Thymus (tissue), 11 donors: ENCODE results near the gene CC2D1A. TPM values are rescaled to one million over a fixed set of nuclear protein-coding genes. Genes with fewer than 3 reads are reported as not detected.

Experiments used
- DNase-seq, 9 donors: peaks; one replicate each; pipeline ENCODE4 v3.0.0-alpha.2; 2013; ENCODE audit warnings: low spot score in 9 of 9, low read depth in 6 of 9, missing footprints in 1 of 9
- H3K27ac ChIP-seq, 2 donors: one replicate each; pipeline ENCODE4 v1.5.1; 2013; ENCODE audit warnings: control low read depth in 1 of 2, low read depth in 1 of 2, low read length in 1 of 2, mild to moderate bottlenecking in 1 of 2, moderate library complexity in 1 of 2
- H3K27me3 ChIP-seq, 2 donors: one replicate each; pipeline ENCODE4 v1.5.1; 2013; ENCODE audit warnings: low read length in 1 of 2; ENCODE audit not compliant: control insufficient read depth in 2 of 2, insufficient read depth in 1 of 2
- H3K36me3 ChIP-seq, 2 donors: one replicate each; pipeline ENCODE4 v1.5.1; 2013; ENCODE audit warnings: low read length in 1 of 2, mild to moderate bottlenecking in 1 of 2, moderate library complexity in 1 of 2; ENCODE audit not compliant: control insufficient read depth in 2 of 2, insufficient read depth in 2 of 2
- H3K4me1 ChIP-seq, 2 donors: one replicate each; pipeline ENCODE4 v1.5.1; 2013; ENCODE audit warnings: low read length in 2 of 2; ENCODE audit not compliant: control insufficient read depth in 2 of 2, insufficient read depth in 2 of 2
- H3K4me3 ChIP-seq, 2 donors: one replicate each; pipeline ENCODE4 v1.5.1; 2013; ENCODE audit warnings: low read length in 2 of 2, control low read depth in 1 of 2, mild to moderate bottlenecking in 1 of 2
- H3K9me3 ChIP-seq, 2 donors: one replicate each; pipeline ENCODE4 v1.5.1; 2013; ENCODE audit warnings: low read length in 1 of 2, mild to moderate bottlenecking in 1 of 2; ENCODE audit not compliant: control insufficient read depth in 2 of 2, insufficient read depth in 1 of 2
- WGBS: extraction: QIAGEN DNeasy Blood & Tissue Kit; methylation state at CpG from one replicate; pipeline ENCODE4 v1.1.7; 2013; 5-methylcytosine and 5-hydroxymethylcytosine counted together
- polyA plus RNA-seq: library from polyadenylated mRNA; stranded (reverse); fragments of 200-250 nt; gene quantifications from one replicate; pipeline ENCODE4 v1.2.3, GENCODE V29; 2013
- total RNA-seq: library from RNA; stranded (reverse); fragments of 120-200 nt; gene quantifications from one replicate; pipeline ENCODE4 v1.2.4, GENCODE V29; 2013
- donor health status: healthy.

The CC2D1A gene
- total and polyA plus RNA-seq, 2 donors = 5.8 to 26.7 TPM

DNA sequence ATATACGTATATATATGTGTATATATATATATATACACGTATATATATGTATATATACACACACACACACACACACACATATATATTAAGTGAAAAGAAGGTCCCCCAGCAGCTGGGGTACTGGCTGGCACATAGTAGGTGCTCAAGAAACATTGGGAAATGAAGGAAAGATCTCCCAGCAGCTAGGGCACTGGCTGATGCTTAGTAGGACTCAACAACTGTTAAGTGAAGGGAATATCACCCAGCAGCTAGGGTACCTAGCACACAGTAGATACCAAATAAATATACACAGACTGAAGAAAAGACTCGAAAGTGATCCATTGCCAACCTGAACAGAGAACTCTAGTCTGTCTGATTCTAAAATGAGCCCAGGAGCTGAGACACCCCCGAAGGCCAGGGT lies 20.0 kb downstream of the CC2D1A start:
- DNase-seq = no peak
- H3K9me3 ChIP-seq = peaks cover 0 to 1% of the 10 kb centered on the region in 2 donors
- no peak overlapping the region for H3K4me3 ChIP-seq
- H3K27ac ChIP-seq = no peak overlapping the region
- H3K36me3 ChIP-seq = peaks cover 38 to 71% of the 10 kb centered on the region in 2 donors
- WGBS = 92% methylated on average over 4 of the region's 4 CpGs
- H3K4me1 ChIP-seq = no peaks in the 10 kb centered on the region
- no peaks in the 10 kb centered on the region for H3K27me3 ChIP-seq

- DNase-seq = no peak
- 91% methylated on average over 8 of the region's 8 CpGs for WGBS
- Histone ChIP-seq H3K9me3 (no peaks in the 10 kb centered on the region), H3K27me3 (no peaks in the 10 kb centered on the region), H3K27ac (no peak overlapping the region), H3K4me3 (no peak overlapping the region), H3K36me3 (peaks cover 31 to 71% of the 10 kb centered on the region in 2 donors), H3K4me1 (no peaks in the 10 kb centered on the region)
Measured at GRCh38 chr19:13926715-13927114, 20.7 kb downstream of the CC2D1A start.

DNA sequence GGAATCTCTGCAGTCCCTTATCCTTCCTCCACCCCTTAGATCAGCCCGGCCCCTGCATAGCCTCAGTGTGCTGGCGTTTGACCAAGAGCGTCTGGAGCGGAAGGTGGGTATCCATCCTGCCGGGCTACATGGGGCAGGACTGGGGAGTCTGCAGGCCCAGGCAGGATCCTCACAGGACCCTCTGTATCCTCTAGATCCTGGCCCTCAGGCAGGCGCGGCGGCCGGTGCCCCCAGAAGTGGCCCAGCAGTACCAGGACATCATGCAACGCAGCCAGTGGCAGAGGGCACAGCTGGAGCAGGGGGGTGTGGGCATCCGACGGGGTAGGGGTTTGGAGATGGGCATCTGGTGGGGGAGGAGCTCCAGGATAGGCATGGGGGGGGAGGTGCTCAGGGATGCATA lies 23.3 kb downstream of the CC2D1A start:
- H3K36me3 ChIP-seq = peaks cover 16 to 54% of the 10 kb centered on the region in 2 donors
- H3K9me3 ChIP-seq = no peaks in the 10 kb centered on the region
- H3K27me3 ChIP-seq = no peaks in the 10 kb centered on the region
- H3K4me1 ChIP-seq = no peaks in the 10 kb centered on the region
- 97% methylated on average over 12 of the region's 12 CpGs for WGBS
- no peak overlapping the region for H3K27ac ChIP-seq
- no peak overlapping the region for H3K4me3 ChIP-seq
- DNase-seq = no peak

GRCh38 chr19:13929956-13930355 lies 24.0 kb downstream of the CC2D1A start:
- no peaks in the 10 kb centered on the region for H3K9me3 ChIP-seq
- 99% methylated on average over 17 of the region's 17 CpGs for WGBS
- H3K27me3 ChIP-seq = no peaks in the 10 kb centered on the region
- H3K36me3 ChIP-seq = peaks cover 13 to 51% of the 10 kb centered on the region in 2 donors
- H3K4me1 ChIP-seq = no peaks in the 10 kb centered on the region
- no peak overlapping the region for H3K27ac ChIP-seq
- no peak for DNase-seq
- H3K4me3 ChIP-seq = no peak overlapping the region

DNA sequence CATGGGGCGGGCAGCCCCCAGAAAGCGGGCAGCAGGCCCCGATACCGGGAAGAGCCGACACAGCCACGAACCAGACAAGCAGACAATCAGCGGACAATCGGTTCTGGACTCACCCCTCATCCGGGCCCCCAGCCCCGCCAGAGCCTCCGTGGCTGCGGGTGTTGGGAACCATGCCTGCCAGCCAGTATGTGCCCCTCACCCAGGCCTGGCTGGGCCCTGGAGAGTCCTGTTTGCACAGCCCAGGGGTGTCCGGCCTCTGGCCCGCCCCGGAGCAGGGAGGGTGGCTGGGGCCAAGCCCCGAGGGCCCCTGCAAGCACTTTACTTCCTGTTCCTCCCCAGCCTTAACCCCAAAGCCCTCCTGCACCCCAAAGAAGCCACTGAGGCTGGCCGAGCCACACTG lies 24.4 kb downstream of the CC2D1A start:
- H3K4me1 ChIP-seq = no peaks in the 10 kb centered on the region
- no peaks in the 10 kb centered on the region for H3K27me3 ChIP-seq
- H3K4me3 ChIP-seq = no peak overlapping the region
- peaks cover 11 to 47% of the 10 kb centered on the region in 2 donors for H3K36me3 ChIP-seq
- DNase-seq = no peak
- H3K9me3 ChIP-seq = no peaks in the 10 kb centered on the region
- 92% methylated on average over 17 of the region's 17 CpGs for WGBS
- H3K27ac ChIP-seq = no peak overlapping the region

DNA sequence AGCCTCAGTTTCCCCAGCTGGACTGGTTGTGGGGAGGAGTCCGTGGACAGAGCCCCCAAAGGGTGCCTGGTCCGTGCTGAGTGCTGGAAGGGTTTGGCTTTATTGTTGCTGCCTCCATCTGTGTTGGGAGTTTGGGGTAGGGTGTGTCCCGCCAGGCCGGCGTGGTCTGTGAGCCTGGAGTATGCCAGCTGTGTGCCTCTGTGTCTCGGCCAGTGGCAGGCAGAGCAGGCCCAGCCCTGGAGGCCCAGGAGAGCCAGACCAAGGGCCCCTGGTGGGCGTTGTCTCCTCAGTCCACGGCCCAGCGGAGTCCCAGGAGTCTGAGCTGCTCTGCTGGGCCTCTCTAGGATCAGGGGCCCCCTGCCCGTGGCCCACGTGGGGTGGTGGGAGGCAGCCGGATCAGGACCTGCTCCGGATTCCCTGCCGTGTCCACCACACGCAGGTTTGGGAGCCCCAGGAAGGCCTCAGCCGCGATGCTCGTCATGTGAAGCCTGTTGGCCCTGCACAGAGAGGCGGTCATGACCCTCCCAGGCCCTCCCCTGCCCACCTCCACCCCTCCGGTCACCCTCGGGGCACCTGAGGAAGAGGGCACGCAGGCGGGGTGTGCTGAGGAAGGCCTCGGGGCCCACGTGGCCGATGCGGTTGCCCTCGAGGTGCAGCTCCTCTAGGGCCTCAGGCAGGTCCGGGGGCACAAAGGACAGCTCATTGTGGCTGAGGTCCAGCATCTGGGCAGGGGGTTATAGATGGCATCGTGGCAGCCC lies 25.6 kb downstream of the CC2D1A start:
- H3K27me3 ChIP-seq = peaks cover 0 to 6% of the 10 kb centered on the region in 2 donors
- H3K4me1 ChIP-seq = no peaks in the 10 kb centered on the region
- WGBS = 95% methylated on average over 30 of the region's 30 CpGs
- DNase-seq = no peak
- H3K27ac ChIP-seq = no peak overlapping the region
- no peaks in the 10 kb centered on the region for H3K9me3 ChIP-seq
- H3K36me3 ChIP-seq = peaks cover 11 to 41% of the 10 kb centered on the region in 2 donors
- no peak overlapping the region for H3K4me3 ChIP-seq

- H3K36me3 ChIP-seq = peaks cover 11 to 35% of the 10 kb centered on the region in 2 donors
- H3K4me3 ChIP-seq = no peak overlapping the region
- H3K27me3 ChIP-seq = peaks cover 0 to 7% of the 10 kb centered on the region in 2 donors
- no peaks in the 10 kb centered on the region for H3K4me1 ChIP-seq
- 99% methylated on average over 6 of the region's 6 CpGs for WGBS
- H3K27ac ChIP-seq = no peak overlapping the region
- no peaks in the 10 kb centered on the region for H3K9me3 ChIP-seq
- no peak for DNase-seq
Measured at GRCh38 chr19:13932149-13932637, 26.2 kb downstream of the CC2D1A start.

GRCh38 chr19:13932911-13933393 lies 27.0 kb downstream of the CC2D1A start:
- WGBS = 96% methylated on average over 42 of the region's 42 CpGs
- DNase-seq = no peak
- no peak overlapping the region for H3K4me3 ChIP-seq
- peaks cover 0 to 4% of the 10 kb centered on the region in 2 donors for H3K4me1 ChIP-seq
- H3K27me3 ChIP-seq = peaks cover 0 to 14% of the 10 kb centered on the region in 2 donors
- peaks cover 9 to 27% of the 10 kb centered on the region in 2 donors for H3K36me3 ChIP-seq
- H3K27ac ChIP-seq = no peak overlapping the region
- no peaks in the 10 kb centered on the region for H3K9me3 ChIP-seq

DNA sequence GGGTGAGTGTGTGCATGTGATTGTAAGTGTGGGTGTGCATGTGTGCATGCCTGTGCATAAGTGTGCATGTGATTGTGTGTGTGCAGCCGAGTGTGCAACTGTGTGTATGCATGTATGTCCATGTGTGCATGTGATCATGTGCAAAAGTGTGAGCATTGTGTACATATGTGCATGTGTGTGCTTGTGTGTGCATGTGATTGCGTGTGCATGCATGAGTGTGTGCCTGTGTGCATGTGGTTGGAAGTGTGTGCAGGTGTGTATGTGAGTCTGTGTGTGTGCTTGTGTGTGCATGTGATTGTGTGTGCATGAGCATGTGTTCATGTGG lies 28.7 kb downstream of the CC2D1A start:
- Histone ChIP-seq H3K27me3 (peaks cover 3 to 27% of the 10 kb centered on the region in 2 donors), H3K27ac (no peak overlapping the region), H3K4me1 (peaks cover 0 to 4% of the 10 kb centered on the region in 2 donors), H3K9me3 (no peaks in the 10 kb centered on the region), H3K36me3 (peaks cover 4 to 16% of the 10 kb centered on the region in 2 donors), H3K4me3 (no peak overlapping the region)
- 97% methylated on average over 2 of the region's 2 CpGs for WGBS
- DNase-seq = no peak
